WTC11 (cell line): ENCODE measurements around the gene TSPO2. TPM values are rescaled to one million over a fixed set of nuclear protein-coding genes. Genes with fewer than 3 reads are reported as not detected.

Experiments
- ATAC-seq: fragments of 200-7000 bp; cut with Tn5 transposase; 2 replicates; pipeline ENCODE4 v1.10.0; 2021; ENCODE audit warnings: mild to moderate bottlenecking, moderate library complexity
- CTCF ChIA-PET: fragments of 300-600 bp; sonication (Branson Sonifier 250); formaldehyde crosslinking; loops from one replicate; lab custom pipeline; 2021; ENCODE audit warnings: antibody characterized with exemption; lab: Charles Lee
- POLR2A ChIA-PET: fragments of 350-600 bp; sonication (Branson Sonifier 250); formaldehyde crosslinking; loops from one replicate; lab custom pipeline; 2021; ENCODE audit warnings: antibody characterized with exemption; lab: Charles Lee
- DNase-seq: peaks from one replicate; pipeline ENCODE4 v3.0.0; 2021; ENCODE audit warnings: low spot score
- H3K27ac Mint-ChIP-seq: 2 replicates; pipeline ENCODE4 v1.8.0; 2021; ENCODE audit warnings: mixed read lengths
- H3K27me3 Mint-ChIP-seq: 2 replicates; pipeline ENCODE4 v1.8.0; 2021; ENCODE audit warnings: low read depth, mild to moderate bottlenecking, moderate library complexity, mixed read lengths
- H3K36me3 Mint-ChIP-seq: 2 replicates; pipeline ENCODE4 v1.8.0; 2021; ENCODE audit warnings: mixed read lengths
- H3K4me1 Mint-ChIP-seq: 2 replicates; pipeline ENCODE4 v1.8.0; 2022; ENCODE audit warnings: mixed read lengths
- H3K4me3 Mint-ChIP-seq: 2 replicates; pipeline ENCODE4 v1.8.0; 2021; ENCODE audit warnings: mild to moderate bottlenecking, moderate library complexity, mixed read lengths
- H3K9me3 Mint-ChIP-seq: 2 replicates; pipeline ENCODE4 v1.8.0; 2021; ENCODE audit warnings: mixed read lengths
- CBFB ChIP-seq: sonication (generic); formaldehyde crosslinking; IDR thresholded peaks from 2 replicates; pipeline ENCODE4 v1.8.1; 2022; ENCODE audit warnings: mild to moderate bottlenecking, low read depth, missing genetic modification reagents
- ESRRA ChIP-seq: sonication (generic); formaldehyde crosslinking; IDR thresholded peaks from 2 replicates; pipeline ENCODE4 v1.8.1; 2022; ENCODE audit warnings: mild to moderate bottlenecking, missing genetic modification reagents, borderline replicate concordance
- GRHL2 ChIP-seq: fragments of 250-450 bp; sonication (Bioruptor Pico); IDR thresholded peaks from 2 replicates; pipeline ENCODE4 v1.8.0; 2022; ENCODE audit warnings: mild to moderate bottlenecking, moderate library complexity; ENCODE audit not compliant: insufficient replicate concordance, severe bottlenecking
- JAZF1 ChIP-seq: fragments of 250-450 bp; sonication (Bioruptor Pico); IDR thresholded peaks from 2 replicates; pipeline ENCODE4 v1.9.0; 2021; ENCODE audit warnings: moderate library complexity, mild to moderate bottlenecking, inconsistent platforms
- KAT7 ChIP-seq: sonication (generic); formaldehyde crosslinking; IDR thresholded peaks from 2 replicates; pipeline ENCODE4 v1.8.1; 2023; ENCODE audit warnings: missing genetic modification reagents, mild to moderate bottlenecking, borderline replicate concordance
- NFATC4 ChIP-seq: fragments of 250-450 bp; sonication (Bioruptor Pico); IDR thresholded peaks from 2 replicates; pipeline ENCODE4 v1.9.0; 2021; ENCODE audit warnings: mild to moderate bottlenecking
- NR1H2 ChIP-seq: sonication (generic); formaldehyde crosslinking; IDR thresholded peaks from 2 replicates; pipeline ENCODE4 v1.9.0; 2021; ENCODE audit warnings: mild to moderate bottlenecking, moderate library complexity, missing genetic modification reagents
- PRRX2 ChIP-seq: fragments of 250-450 bp; sonication (Bioruptor Pico); IDR thresholded peaks from 2 replicates; pipeline ENCODE4 v1.8.0; 2021; ENCODE audit warnings: mild to moderate bottlenecking
- SOX15 ChIP-seq: fragments of 250-450 bp; sonication (Bioruptor Pico); IDR thresholded peaks from 2 replicates; pipeline ENCODE4 v1.9.0; 2021; ENCODE audit warnings: mild to moderate bottlenecking
- TEAD1 ChIP-seq: sonication (generic); formaldehyde crosslinking; IDR thresholded peaks from 2 replicates; pipeline ENCODE4 v1.8.0; 2022; ENCODE audit warnings: mild to moderate bottlenecking, missing genetic modification reagents
- ZBTB21 ChIP-seq: sonication (generic); formaldehyde crosslinking; IDR thresholded peaks from 2 replicates; pipeline ENCODE4 v1.8.1; 2023; ENCODE audit warnings: mild to moderate bottlenecking, missing genetic modification reagents, borderline replicate concordance
- ZNF219 ChIP-seq: sonication (generic); formaldehyde crosslinking; IDR thresholded peaks from 2 replicates; pipeline ENCODE4 v1.8.0; 2023; ENCODE audit warnings: missing genetic modification reagents, mild to moderate bottlenecking, borderline replicate concordance
- ZNF232 ChIP-seq: sonication (generic); formaldehyde crosslinking; IDR thresholded peaks from 2 replicates; pipeline ENCODE4 v1.8.0; 2022; ENCODE audit warnings: mild to moderate bottlenecking, missing genetic modification reagents
- ZNF396 ChIP-seq: fragments of 250-450 bp; sonication (Bioruptor Pico); IDR thresholded peaks from 2 replicates; pipeline ENCODE4 v1.8.0; 2021; ENCODE audit warnings: mild to moderate bottlenecking, moderate library complexity, borderline replicate concordance
- ZNF423 ChIP-seq: fragments of 250-450 bp; sonication (Bioruptor Pico); IDR thresholded peaks from 2 replicates; pipeline ENCODE4 v2.1.2; 2022; ENCODE audit warnings: mild to moderate bottlenecking, moderate library complexity
- ZNF425 ChIP-seq: fragments of 250-450 bp; sonication (Bioruptor Pico); conservative IDR thresholded peaks from 2 replicates; pipeline ENCODE4 v1.9.0; 2021; ENCODE audit warnings: mild to moderate bottlenecking
- total RNA-seq: library from RNA; stranded (reverse); gene quantifications from 3 replicates; pipeline ENCODE4 v1.2.3, GENCODE V29; 2021
- TF ChIP-seq, protein P1 (sequence below): sonication (generic); formaldehyde crosslinking; IDR thresholded peaks from 2 replicates; pipeline ENCODE4 v1.8.0; 2023; ENCODE audit warnings: missing genetic modification reagents
- TF ChIP-seq, protein P2 (sequence below): sonication (generic); formaldehyde crosslinking; IDR thresholded peaks from 2 replicates; pipeline ENCODE4 v1.8.1; 2022; ENCODE audit warnings: mild to moderate bottlenecking, missing genetic modification reagents, moderate library complexity, borderline replicate concordance
- TF ChIP-seq, protein P3 (sequence below): sonication (generic); formaldehyde crosslinking; IDR thresholded peaks from 2 replicates; pipeline ENCODE4 v1.8.1; 2023; ENCODE audit warnings: mild to moderate bottlenecking, moderate library complexity, missing genetic modification reagents
- TF ChIP-seq, protein P4 (sequence below): fragments of 250-450 bp; sonication (Bioruptor Pico); IDR thresholded peaks from 2 replicates; pipeline ENCODE4 v1.9.0; 2021; ENCODE audit warnings: mild to moderate bottlenecking, borderline replicate concordance
- TF ChIP-seq, protein P5 (sequence below): sonication (generic); formaldehyde crosslinking; conservative IDR thresholded peaks from 2 replicates; pipeline ENCODE4 v1.8.1; 2022; ENCODE audit warnings: mild to moderate bottlenecking, missing genetic modification reagents

TSPO2 gene
- total RNA-seq, 1 experiment from 2014 or later: not detected

GRCh38 chr6:41053041-41053440 lies 10.8 kb downstream of the TSPO2 start, which contains the start of gene APOBEC2:
Gene APOBEC2, plus strand, starts transcription at chr6:41053202. Its CDS starts 146 bp downstream, at chr6:41053348.
- Mint-ChIP-seq H3K36me3 (no peaks in the 10 kb centered on the region), H3K27ac (no peak within 1 kb of the TSS), H3K27me3 (no peaks in the 10 kb centered on the region), H3K4me1 (peaks cover 23% of the 10 kb centered on the region), H3K9me3 (no peaks in the 10 kb centered on the region), H3K4me3 (no peak within 1 kb of the TSS)
- ATAC-seq: no peak; the same call in 1 of the 2 replicates
- ChIA-PET CTCF (interaction anchor here (0.8 to 1.9 kb wide), 3 partner anchors 11 to 26 kb away, joined by 3 to 14 read pairs (median 5); partner anchors contain the start of genes TSPO2 and UNC5CL), POLR2A (interaction anchor here (1.1 kb wide), 2 partner anchors 19 to 1140 kb away, joined by 3 read pairs; partner anchors contain the start of genes NFYA and OARD1)
- no peak for DNase-seq
- TF ChIP-seq, protein P1, sequence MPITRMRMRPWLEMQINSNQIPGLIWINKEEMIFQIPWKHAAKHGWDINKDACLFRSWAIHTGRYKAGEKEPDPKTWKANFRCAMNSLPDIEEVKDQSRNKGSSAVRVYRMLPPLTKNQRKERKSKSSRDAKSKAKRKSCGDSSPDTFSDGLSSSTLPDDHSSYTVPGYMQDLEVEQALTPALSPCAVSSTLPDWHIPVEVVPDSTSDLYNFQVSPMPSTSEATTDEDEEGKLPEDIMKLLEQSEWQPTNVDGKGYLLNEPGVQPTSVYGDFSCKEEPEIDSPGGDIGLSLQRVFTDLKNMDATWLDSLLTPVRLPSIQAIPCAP (CRISPR knock-in tag): no peak
- TF ChIP-seq, protein P2, sequence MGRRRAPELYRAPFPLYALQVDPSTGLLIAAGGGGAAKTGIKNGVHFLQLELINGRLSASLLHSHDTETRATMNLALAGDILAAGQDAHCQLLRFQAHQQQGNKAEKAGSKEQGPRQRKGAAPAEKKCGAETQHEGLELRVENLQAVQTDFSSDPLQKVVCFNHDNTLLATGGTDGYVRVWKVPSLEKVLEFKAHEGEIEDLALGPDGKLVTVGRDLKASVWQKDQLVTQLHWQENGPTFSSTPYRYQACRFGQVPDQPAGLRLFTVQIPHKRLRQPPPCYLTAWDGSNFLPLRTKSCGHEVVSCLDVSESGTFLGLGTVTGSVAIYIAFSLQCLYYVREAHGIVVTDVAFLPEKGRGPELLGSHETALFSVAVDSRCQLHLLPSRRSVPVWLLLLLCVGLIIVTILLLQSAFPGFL (CRISPR knock-in tag): no peak
- TF ChIP-seq, protein P3, sequence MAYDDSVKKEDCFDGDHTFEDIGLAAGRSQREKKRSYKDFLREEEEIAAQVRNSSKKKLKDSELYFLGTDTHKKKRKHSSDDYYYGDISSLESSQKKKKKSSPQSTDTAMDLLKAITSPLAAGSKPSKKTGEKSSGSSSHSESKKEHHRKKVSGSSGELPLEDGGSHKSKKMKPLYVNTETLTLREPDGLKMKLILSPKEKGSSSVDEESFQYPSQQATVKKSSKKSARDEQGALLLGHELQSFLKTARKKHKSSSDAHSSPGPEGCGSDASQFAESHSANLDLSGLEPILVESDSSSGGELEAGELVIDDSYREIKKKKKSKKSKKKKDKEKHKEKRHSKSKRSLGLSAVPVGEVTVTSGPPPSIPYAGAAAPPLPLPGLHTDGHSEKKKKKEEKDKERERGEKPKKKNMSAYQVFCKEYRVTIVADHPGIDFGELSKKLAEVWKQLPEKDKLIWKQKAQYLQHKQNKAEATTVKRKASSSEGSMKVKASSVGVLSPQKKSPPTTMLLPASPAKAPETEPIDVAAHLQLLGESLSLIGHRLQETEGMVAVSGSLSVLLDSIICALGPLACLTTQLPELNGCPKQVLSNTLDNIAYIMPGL (CRISPR knock-in tag): no peak
- TF ChIP-seq ZNF396 (CRISPR knock-in tag): no peak
- no peak for TF ChIP-seq CBFB (CRISPR knock-in tag)
- no peak for TF ChIP-seq NR1H2 (CRISPR knock-in tag)
- TF ChIP-seq SOX15 (CRISPR knock-in tag): no peak
- no peak for TF ChIP-seq ESRRA (CRISPR knock-in tag)
- no peak for TF ChIP-seq KAT7 (CRISPR knock-in tag)
- TF ChIP-seq ZBTB21 (CRISPR knock-in tag): no peak

GRCh38 chr6:41054511-41054910 lies 12.2 kb downstream of the TSPO2 start:
- H3K4me3 Mint-ChIP-seq: no peak overlapping the region
- no peaks in the 10 kb centered on the region for H3K36me3 Mint-ChIP-seq
- H3K4me1 Mint-ChIP-seq: peaks cover 32% of the 10 kb centered on the region
- DNase-seq (no peak), ATAC-seq (no peak)
- ChIA-PET POLR2A (no interaction called here), CTCF (interaction anchor here (1.4 to 2.6 kb wide), 3 partner anchors 15 to 55 kb away, joined by 3 to 14 read pairs (median 13); partner anchors contain the start of gene UNC5CL)
- no peak overlapping the region for H3K27ac Mint-ChIP-seq
- H3K27me3 Mint-ChIP-seq: no peaks in the 10 kb centered on the region
- no peaks in the 10 kb centered on the region for H3K9me3 Mint-ChIP-seq
- TF ChIP-seq PRRX2 (CRISPR knock-in tag) (no peak), ZNF232 (CRISPR knock-in tag) (no peak), ZNF423 (CRISPR knock-in tag) (no peak), JAZF1 (no peak), SOX15 (CRISPR knock-in tag) (no peak), TEAD1 (CRISPR knock-in tag) (no peak), GRHL2 (CRISPR knock-in tag) (no peak), ZNF396 (CRISPR knock-in tag) (no peak), NFATC4 (CRISPR knock-in tag) (no peak), ZNF425 (CRISPR knock-in tag) (no peak), ZNF219 (CRISPR knock-in tag) (no peak)
- TF ChIP-seq, protein P4, sequence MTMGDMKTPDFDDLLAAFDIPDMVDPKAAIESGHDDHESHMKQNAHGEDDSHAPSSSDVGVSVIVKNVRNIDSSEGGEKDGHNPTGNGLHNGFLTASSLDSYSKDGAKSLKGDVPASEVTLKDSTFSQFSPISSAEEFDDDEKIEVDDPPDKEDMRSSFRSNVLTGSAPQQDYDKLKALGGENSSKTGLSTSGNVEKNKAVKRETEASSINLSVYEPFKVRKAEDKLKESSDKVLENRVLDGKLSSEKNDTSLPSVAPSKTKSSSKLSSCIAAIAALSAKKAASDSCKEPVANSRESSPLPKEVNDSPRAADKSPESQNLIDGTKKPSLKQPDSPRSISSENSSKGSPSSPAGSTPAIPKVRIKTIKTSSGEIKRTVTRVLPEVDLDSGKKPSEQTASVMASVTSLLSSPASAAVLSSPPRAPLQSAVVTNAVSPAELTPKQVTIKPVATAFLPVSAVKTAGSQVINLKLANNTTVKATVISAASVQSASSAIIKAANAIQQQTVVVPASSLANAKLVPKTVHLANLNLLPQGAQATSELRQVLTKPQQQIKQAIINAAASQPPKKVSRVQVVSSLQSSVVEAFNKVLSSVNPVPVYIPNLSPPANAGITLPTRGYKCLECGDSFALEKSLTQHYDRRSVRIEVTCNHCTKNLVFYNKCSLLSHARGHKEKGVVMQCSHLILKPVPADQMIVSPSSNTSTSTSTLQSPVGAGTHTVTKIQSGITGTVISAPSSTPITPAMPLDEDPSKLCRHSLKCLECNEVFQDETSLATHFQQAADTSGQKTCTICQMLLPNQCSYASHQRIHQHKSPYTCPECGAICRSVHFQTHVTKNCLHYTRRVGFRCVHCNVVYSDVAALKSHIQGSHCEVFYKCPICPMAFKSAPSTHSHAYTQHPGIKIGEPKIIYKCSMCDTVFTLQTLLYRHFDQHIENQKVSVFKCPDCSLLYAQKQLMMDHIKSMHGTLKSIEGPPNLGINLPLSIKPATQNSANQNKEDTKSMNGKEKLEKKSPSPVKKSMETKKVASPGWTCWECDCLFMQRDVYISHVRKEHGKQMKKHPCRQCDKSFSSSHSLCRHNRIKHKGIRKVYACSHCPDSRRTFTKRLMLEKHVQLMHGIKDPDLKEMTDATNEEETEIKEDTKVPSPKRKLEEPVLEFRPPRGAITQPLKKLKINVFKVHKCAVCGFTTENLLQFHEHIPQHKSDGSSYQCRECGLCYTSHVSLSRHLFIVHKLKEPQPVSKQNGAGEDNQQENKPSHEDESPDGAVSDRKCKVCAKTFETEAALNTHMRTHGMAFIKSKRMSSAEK: no peak
- TF ChIP-seq, protein P3 (CRISPR knock-in tag): no peak
- TF ChIP-seq, protein P5, sequence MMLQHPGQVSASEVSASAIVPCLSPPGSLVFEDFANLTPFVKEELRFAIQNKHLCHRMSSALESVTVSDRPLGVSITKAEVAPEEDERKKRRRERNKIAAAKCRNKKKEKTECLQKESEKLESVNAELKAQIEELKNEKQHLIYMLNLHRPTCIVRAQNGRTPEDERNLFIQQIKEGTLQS (CRISPR knock-in tag): no peak
